Small intestine (tissue), 7 donors: ENCODE results near the gene TMEM50A. TPM values are rescaled to one million over a fixed set of nuclear protein-coding genes. Genes with fewer than 3 reads are reported as not detected.
"Not testable (repeated sequence)": the region's sequence is repeated elsewhere in the genome, so short reads cannot be mapped to it uniquely, and the experiment has no call there.

Source experiments
- DNase-seq, 2 donors: peaks; one replicate each; pipeline versions ENCODE4 v3.0.0 to v3.0.0-alpha.2; 2013
- FAIRE-seq: peaks from 2 replicates; lab custom pipeline; 2012; peaks lifted over from hg19 to GRCh38; lab: Jason Lieb, UNC
- H3K27ac ChIP-seq, 3 donors: one replicate each; pipeline ENCODE4 v1.5.1; 2013; ENCODE audit warnings: low read length in 2 of 3, mild to moderate bottlenecking in 2 of 3, control low read depth in 1 of 3, inconsistent platforms in 1 of 3, low read depth in 1 of 3, moderate library complexity in 1 of 3
- H3K27me3 ChIP-seq, 3 donors: one replicate each; pipeline ENCODE4 v1.6.1; 2013; ENCODE audit warnings: low read length in 3 of 3, inconsistent platforms in 1 of 3; ENCODE audit not compliant: control insufficient read depth in 3 of 3, insufficient read depth in 3 of 3
- H3K36me3 ChIP-seq, 3 donors: one replicate each; pipeline ENCODE4 v1.6.1; 2013; ENCODE audit warnings: low read length in 3 of 3, inconsistent platforms in 1 of 3, low read depth in 1 of 3, mild to moderate bottlenecking in 1 of 3, moderate library complexity in 1 of 3; ENCODE audit not compliant: control insufficient read depth in 3 of 3, insufficient read depth in 2 of 3
- H3K4me1 ChIP-seq, 3 donors: one replicate each; pipeline ENCODE4 v1.6.1; 2013; ENCODE audit warnings: low read length in 2 of 3, inconsistent platforms in 1 of 3, low read depth in 1 of 3, mild to moderate bottlenecking in 1 of 3, moderate library complexity in 1 of 3; ENCODE audit not compliant: control insufficient read depth in 3 of 3, insufficient read depth in 2 of 3
- H3K4me3 ChIP-seq, 3 donors: one replicate each; pipeline ENCODE4 v1.5.1; 2013; ENCODE audit warnings: low read length in 3 of 3, control low read depth in 1 of 3, inconsistent platforms in 1 of 3, low read depth in 1 of 3, mild to moderate bottlenecking in 1 of 3, moderate library complexity in 1 of 3
- H3K9me3 ChIP-seq, 2 donors: one replicate each; pipeline ENCODE4 v1.6.1; 2013; ENCODE audit warnings: low read depth in 1 of 2, low read length in 1 of 2; ENCODE audit not compliant: control insufficient read depth in 2 of 2, insufficient read depth in 1 of 2
- WGBS, 3 donors: extraction: QIAGEN DNeasy Blood & Tissue Kit; methylation state at CpG; one replicate each; pipeline ENCODE4 v1.1.7; 2013; 5-methylcytosine and 5-hydroxymethylcytosine counted together
- polyA plus RNA-seq, 4 donors: library from polyadenylated mRNA; stranded (reverse) in 3 of 4; unstranded in 1 of 4; fragments of 200-250 nt in 3 of 4; fragments of 120-200 nt in 1 of 4; gene quantifications; one replicate each; pipeline versions ENCODE4 v1.2.1 to v1.2.3, GENCODE V29; 2013
- donor health status: healthy with polysubstance abuse.
- donor health status: control.
- donor health status: control.
- donor health status: Bipolar disorder and iron deficiency.
- donor health status: healthy.

TMEM50A gene
- polyA plus RNA-seq, 4 donors = 45.9 to 77.6 (median 63.7) TPM

- WGBS, 3 donors = no CpG with 5 or more reads among the region's 17 CpGs
- not testable (repeated sequence) for DNase-seq, H3K36me3 ChIP-seq, H3K27me3 ChIP-seq, H3K4me3 ChIP-seq, H3K4me1 ChIP-seq, FAIRE-seq, H3K27ac ChIP-seq, H3K9me3 ChIP-seq
Observed at GRCh38 chr1:25327864-25328790, 10.0 kb upstream of the TMEM50A start.

GRCh38 chr1:25328791-25329185 lies 9.3 kb upstream of the TMEM50A start:
- H3K36me3 ChIP-seq, H3K4me1 ChIP-seq, H3K27me3 ChIP-seq, DNase-seq, H3K4me3 ChIP-seq, H3K27ac ChIP-seq, H3K9me3 ChIP-seq, FAIRE-seq: not testable (repeated sequence)
- WGBS, 3 donors = 68 to 86% (median 81%) methylated on average over 4 of the region's 4 CpGs

- FAIRE-seq, H3K36me3 ChIP-seq, H3K4me1 ChIP-seq, H3K9me3 ChIP-seq, H3K27ac ChIP-seq, H3K4me3 ChIP-seq, H3K27me3 ChIP-seq, DNase-seq: not testable (repeated sequence)
- 93 to 95% (median 94%) methylated on average over 5 of the region's 5 CpGs for WGBS, 3 donors
Observed at GRCh38 chr1:25329336-25329735, 8.8 kb upstream of the TMEM50A start.

DNA sequence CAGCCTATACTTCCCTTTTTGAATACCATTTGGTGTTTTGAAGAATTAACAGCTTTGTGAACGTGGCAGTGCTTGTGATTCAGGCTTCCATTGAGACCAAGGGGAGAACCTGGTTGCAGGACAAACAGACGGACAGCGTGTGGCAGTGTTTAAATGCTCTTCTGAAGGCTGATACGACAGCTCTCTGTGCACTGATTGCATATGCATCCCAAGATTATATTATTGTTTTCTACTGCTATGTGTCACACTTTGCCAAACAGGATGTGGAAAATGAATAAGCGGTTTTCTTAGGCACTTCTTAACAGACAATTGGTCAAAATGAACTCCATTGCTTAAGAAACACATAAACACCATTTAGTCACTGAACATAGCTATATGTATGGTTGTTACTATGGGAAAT lies 8.2 kb upstream of the TMEM50A start:
- not testable (repeated sequence) for H3K36me3 ChIP-seq, H3K27ac ChIP-seq, H3K4me3 ChIP-seq, FAIRE-seq, H3K27me3 ChIP-seq, H3K4me1 ChIP-seq, H3K9me3 ChIP-seq, DNase-seq
- 37 to 67% (median 44%) methylated on average over 4 to 5 of the region's 5 CpGs for WGBS, 3 donors

DNA sequence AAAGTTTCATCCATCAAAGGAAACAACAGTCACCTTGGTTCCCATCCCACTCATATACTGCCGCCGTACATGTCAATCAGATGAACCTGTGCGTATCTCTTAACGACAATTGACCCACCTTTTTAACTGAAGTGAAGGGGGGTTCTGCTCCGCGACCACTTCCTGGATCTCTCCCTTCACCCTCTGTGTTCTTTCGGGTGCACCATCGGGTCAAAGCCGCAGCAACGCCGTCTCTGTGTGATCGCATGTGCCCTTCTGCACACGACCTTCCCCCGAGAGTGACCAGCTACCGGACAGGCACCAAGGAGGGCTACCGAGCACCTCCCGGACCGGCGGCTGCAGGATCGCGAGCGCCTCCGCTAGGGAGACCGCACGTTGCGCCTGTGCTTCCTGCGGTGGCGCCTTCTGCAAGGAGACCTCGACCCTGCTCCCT lies 1.2 kb upstream of the TMEM50A start:
- H3K4me1 ChIP-seq, FAIRE-seq, H3K27me3 ChIP-seq, H3K9me3 ChIP-seq, H3K36me3 ChIP-seq: not testable (repeated sequence)
- DNase-seq = peak; percentile 18 to 33
- peak overlapping the region; percentile 36 to 58 (median 48) for H3K4me3 ChIP-seq
- 0 to 1% (median 0%) methylated on average over 10 to 26 of the region's 29 CpGs for WGBS, 3 donors
- peak overlapping the region in 1 of 3 donors; percentile 27 for H3K27ac ChIP-seq

GRCh38 chr1:25337483-25338187 lies 499 bp upstream of the TMEM50A start:
- Histone ChIP-seq H3K4me3 (peak overlapping the region; percentile 35 to 100 (median 97)), H3K27ac (peak overlapping the region; percentile 71 to 99 (median 98))
- not testable (repeated sequence) for H3K36me3 ChIP-seq, H3K4me1 ChIP-seq, H3K27me3 ChIP-seq, H3K9me3 ChIP-seq, FAIRE-seq
- DNase-seq = peak in 1 of 2 donors; percentile 33
- 0 to 1% (median 0%) methylated on average over 14 to 24 of the region's 39 CpGs for WGBS, 3 donors

GRCh38 chr1:25338986-25339385 lies 852 bp downstream of the TMEM50A start:
- FAIRE-seq = no peak
- peaks cover 0 to 9% (median 0%) of the 10 kb centered on the region in 3 donors for H3K36me3 ChIP-seq

GRCh38 chr1:25341746-25342145 lies 3.6 kb downstream of the TMEM50A start:
- 79 to 88% (median 86%) methylated on average over 6 of the region's 6 CpGs for WGBS, 3 donors
- DNase-seq = no peak
- FAIRE-seq = no peak
- H3K4me1 ChIP-seq = peaks cover 0 to 7% (median 0%) of the 10 kb centered on the region in 3 donors
- no peak overlapping the region for H3K27ac ChIP-seq
- no peaks in the 10 kb centered on the region for H3K27me3 ChIP-seq
- peaks cover 0 to 29% (median 3%) of the 10 kb centered on the region in 3 donors for H3K36me3 ChIP-seq
- H3K9me3 ChIP-seq = no peaks in the 10 kb centered on the region
- H3K4me3 ChIP-seq = no peak overlapping the region

More at GRCh38 chr1:25338986-25339385, 852 bp downstream of the TMEM50A start:
- peak overlapping the region; percentile 98 to 99 (median 99) for H3K27ac ChIP-seq
- H3K4me3 ChIP-seq = peak overlapping the region; percentile 94 to 100 (median 97)
- peak in 1 of 2 donors; percentile 23 for DNase-seq
- H3K9me3 ChIP-seq = no peaks in the 10 kb centered on the region
- peaks cover 0 to 7% (median 0%) of the 10 kb centered on the region in 3 donors for H3K4me1 ChIP-seq
- WGBS, 3 donors = 0 to 1% (median 1%) methylated on average over 6 of the region's 6 CpGs
- H3K27me3 ChIP-seq = no peaks in the 10 kb centered on the region
